8988T (cell line): ENCODE results near the gene TCHHL1.

Source experiments
- DNase-seq: peaks from one replicate; pipeline ENCODE4 v3.0.0; 2011

The TCHHL1 gene

DNA sequence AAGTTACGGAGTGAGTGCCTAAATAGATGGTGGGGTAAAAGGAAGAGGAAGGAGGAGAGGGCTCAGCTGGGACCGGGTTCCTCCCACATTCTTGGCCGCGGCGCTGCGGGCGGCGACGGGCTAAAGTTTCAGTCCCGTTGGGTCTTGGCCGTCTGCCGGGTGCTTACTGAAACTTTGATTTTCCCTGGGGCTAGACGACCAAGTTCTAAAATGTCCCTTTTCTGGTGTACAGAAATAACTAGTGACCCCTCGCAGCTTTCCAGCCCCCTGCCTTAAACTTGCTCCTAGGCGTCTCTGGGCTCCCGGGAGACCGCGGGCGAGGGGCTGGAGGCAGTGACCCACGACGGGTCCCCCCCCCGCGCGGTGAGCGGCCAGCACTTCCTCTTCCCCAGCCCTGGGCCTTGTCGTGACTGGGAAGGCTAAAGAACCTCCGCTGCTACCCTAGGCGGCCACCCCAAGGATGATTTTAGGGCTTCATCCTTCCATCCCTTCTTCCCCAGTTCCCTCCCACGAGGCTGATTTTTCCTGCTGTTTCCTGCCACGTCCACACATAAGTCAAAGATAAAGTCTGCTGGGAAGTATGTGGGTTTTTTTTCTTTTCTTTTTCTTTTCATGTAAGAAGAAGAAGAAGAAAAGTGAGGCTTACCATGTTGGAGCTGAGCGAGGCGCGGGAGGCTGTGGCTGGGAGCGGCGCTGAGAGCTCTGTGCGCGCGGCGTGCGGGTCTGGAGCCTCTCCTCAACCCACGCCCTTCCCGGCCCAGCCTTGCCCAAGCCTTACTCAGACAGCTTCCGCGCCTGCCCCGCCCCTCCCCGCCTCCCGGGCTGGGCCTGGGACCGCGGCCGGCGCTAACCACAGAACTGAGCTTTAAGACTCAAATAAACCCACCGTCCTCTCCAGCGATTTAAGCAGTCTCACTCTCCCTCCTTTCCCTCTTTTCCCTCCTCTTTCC lies 52.3 kb downstream of the TCHHL1 start, which contains the start of gene S100A11:
Gene S100A11, minus strand, starts transcription at position 738 of the 950 bp plus-strand sequence. Its CDS starts 89 bp downstream, at position 649.
- DNase-seq = peak; percentile 47

DNA sequence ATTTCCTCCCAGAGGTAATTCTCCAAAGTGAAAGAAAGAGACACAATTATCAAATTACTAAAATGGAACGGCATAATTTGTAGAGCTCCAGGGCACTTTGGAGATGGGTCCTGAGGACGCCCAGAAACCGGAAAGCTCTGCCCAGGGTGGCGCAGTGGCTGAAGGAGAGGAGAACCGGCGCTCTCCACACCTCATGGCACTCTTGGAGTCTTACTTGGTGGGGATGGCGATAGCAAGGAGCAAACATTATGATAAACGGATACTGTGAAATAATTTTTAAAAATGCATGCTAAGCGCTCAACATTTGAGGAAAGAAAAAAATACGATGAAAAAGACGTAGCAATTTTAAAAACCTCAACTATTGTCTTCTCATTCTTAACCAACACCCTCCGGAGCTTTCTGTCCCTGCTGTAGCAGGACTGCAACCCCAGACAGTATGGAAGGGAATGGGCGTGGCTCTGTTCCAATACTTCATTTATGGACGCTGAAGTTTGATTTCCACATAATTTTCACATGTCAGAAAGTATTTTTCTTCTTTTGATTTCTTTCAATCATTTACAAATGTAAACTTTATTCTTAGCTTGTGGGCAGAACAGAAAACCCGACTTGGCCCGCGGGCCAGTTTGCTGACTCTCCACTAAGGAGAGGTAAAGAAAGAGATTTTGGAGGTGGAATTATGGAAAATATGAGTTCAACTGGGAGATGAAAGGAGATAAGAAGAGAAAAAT lies 53.2 kb downstream of the TCHHL1 start:
- DNase-seq = peak; percentile 29

GRCh38 chr1:152034654-152035538 lies 54.0 kb downstream of the TCHHL1 start:
- DNase-seq = peak; percentile 32

GRCh38 chr1:152034324-152034653 lies 54.6 kb downstream of the TCHHL1 start:
- DNase-seq = no peak
